Adipocyte (in vitro differentiated cells): ENCODE data around the gene ZBTB20.

Source experiments
- DNase-seq: peaks from one replicate; pipeline ENCODE4 v3.0.0-alpha.2; 2015; ENCODE audit warnings: low read depth
- H3K27me3 ChIP-seq: replicated peaks from 2 replicates; pipeline ENCODE4 v1.7.0; 2013; ENCODE audit warnings: mild to moderate bottlenecking, low read length, moderate library complexity; ENCODE audit not compliant: control insufficient read depth, insufficient read depth
- H3K36me3 ChIP-seq: 2 replicates; pipeline ENCODE4 v1.7.0; 2013; ENCODE audit warnings: low read length, mild to moderate bottlenecking, moderate library complexity; ENCODE audit not compliant: control insufficient read depth, insufficient read depth, severe bottlenecking
- H3K4me1 ChIP-seq: 2 replicates; pipeline ENCODE4 v1.7.0; 2013; ENCODE audit warnings: mild to moderate bottlenecking, low read length, moderate library complexity; ENCODE audit not compliant: control insufficient read depth, insufficient read depth
- H3K4me3 ChIP-seq: 2 replicates; pipeline ENCODE4 v1.7.0; 2013; ENCODE audit warnings: mild to moderate bottlenecking, low read length, moderate library complexity
- H3K9ac ChIP-seq: 2 replicates; pipeline ENCODE4 v1.7.0; 2013; ENCODE audit warnings: mild to moderate bottlenecking, low read length, moderate library complexity
- H3K9me3 ChIP-seq: 2 replicates; pipeline ENCODE4 v1.7.0; 2013; ENCODE audit warnings: mild to moderate bottlenecking, low read length, moderate library complexity; ENCODE audit not compliant: control insufficient read depth

Gene ZBTB20

GRCh38 chr3:114504941-114505628 is 642.0 kb downstream of the ZBTB20 start:
- Histone ChIP-seq H3K36me3 (no peaks in the 10 kb centered on the region), H3K4me1 (peaks cover 54% of the 10 kb centered on the region), H3K27me3 (no peaks in the 10 kb centered on the region), H3K4me3 (peak overlapping the region; percentile 14), H3K9ac (no peak overlapping the region), H3K9me3 (no peaks in the 10 kb centered on the region)
- DNase-seq = peak; percentile 19

- peaks cover 5% of the 10 kb centered on the region for H3K36me3 ChIP-seq
- H3K4me1 ChIP-seq = peaks cover 57% of the 10 kb centered on the region
- no peaks in the 10 kb centered on the region for H3K27me3 ChIP-seq
- H3K9ac ChIP-seq = no peak overlapping the region
- H3K9me3 ChIP-seq = no peaks in the 10 kb centered on the region
- H3K4me3 ChIP-seq = no peak overlapping the region
- DNase-seq = no peak
Observed at GRCh38 chr3:114502204-114502603, 644.9 kb downstream of the ZBTB20 start.

GRCh38 chr3:114499976-114500375 is 647.1 kb downstream of the ZBTB20 start:
- peaks cover 5% of the 10 kb centered on the region for H3K36me3 ChIP-seq
- H3K4me1 ChIP-seq = peaks cover 57% of the 10 kb centered on the region
- no peak overlapping the region for H3K9ac ChIP-seq
- no peak for DNase-seq
- H3K27me3 ChIP-seq = no peaks in the 10 kb centered on the region
- no peak overlapping the region for H3K4me3 ChIP-seq
- no peaks in the 10 kb centered on the region for H3K9me3 ChIP-seq

GRCh38 chr3:114498539-114499370 is 648.3 kb downstream of the ZBTB20 start:
- Histone ChIP-seq H3K36me3 (peaks cover 5% of the 10 kb centered on the region), H3K9ac (no peak overlapping the region), H3K27me3 (no peaks in the 10 kb centered on the region), H3K4me3 (no peak overlapping the region), H3K4me1 (peaks cover 55% of the 10 kb centered on the region), H3K9me3 (no peaks in the 10 kb centered on the region)
- peak; percentile 76 for DNase-seq

GRCh38 chr3:114496874-114497273 is 650.2 kb downstream of the ZBTB20 start:
- no peaks in the 10 kb centered on the region for H3K27me3 ChIP-seq
- no peaks in the 10 kb centered on the region for H3K9me3 ChIP-seq
- peak; percentile 80 for DNase-seq
- peak overlapping the region; percentile 45 for H3K4me3 ChIP-seq
- H3K9ac ChIP-seq = peak overlapping the region; percentile 71
- peaks cover 5% of the 10 kb centered on the region for H3K36me3 ChIP-seq
- H3K4me1 ChIP-seq = peaks cover 55% of the 10 kb centered on the region

- peaks cover 5% of the 10 kb centered on the region for H3K36me3 ChIP-seq
- H3K9ac ChIP-seq = peak overlapping the region; percentile 71
- H3K27me3 ChIP-seq = no peaks in the 10 kb centered on the region
- H3K4me3 ChIP-seq = peak overlapping the region; percentile 41
- H3K9me3 ChIP-seq = no peaks in the 10 kb centered on the region
- peak; percentile 63 for DNase-seq
- H3K4me1 ChIP-seq = peaks cover 55% of the 10 kb centered on the region
Observed at GRCh38 chr3:114496466-114496865, 650.6 kb downstream of the ZBTB20 start.

- no peaks in the 10 kb centered on the region for H3K27me3 ChIP-seq
- H3K4me3 ChIP-seq = peak overlapping the region; percentile 41
- no peaks in the 10 kb centered on the region for H3K9me3 ChIP-seq
- DNase-seq = peak; percentile 75
- peak overlapping the region; percentile 71 for H3K9ac ChIP-seq
- H3K4me1 ChIP-seq = peaks cover 55% of the 10 kb centered on the region
- H3K36me3 ChIP-seq = peaks cover 5% of the 10 kb centered on the region
Observed at GRCh38 chr3:114496021-114496434, 651.1 kb downstream of the ZBTB20 start.

GRCh38 chr3:114494498-114494897 is 652.6 kb downstream of the ZBTB20 start:
- DNase-seq = no peak
- H3K27me3 ChIP-seq = no peaks in the 10 kb centered on the region
- no peak overlapping the region for H3K4me3 ChIP-seq
- H3K36me3 ChIP-seq = peaks cover 5% of the 10 kb centered on the region
- H3K4me1 ChIP-seq = peaks cover 49% of the 10 kb centered on the region
- H3K9ac ChIP-seq = no peak overlapping the region
- H3K9me3 ChIP-seq = no peaks in the 10 kb centered on the region

- no peak overlapping the region for H3K9ac ChIP-seq
- no peak for DNase-seq
Observed at GRCh38 chr3:114490829-114491228, 656.3 kb downstream of the ZBTB20 start.

GRCh38 chr3:114487502-114487901 is 659.6 kb downstream of the ZBTB20 start:
- Histone ChIP-seq H3K9me3 (no peaks in the 10 kb centered on the region), H3K4me3 (no peak overlapping the region), H3K27me3 (no peaks in the 10 kb centered on the region), H3K9ac (no peak overlapping the region), H3K4me1 (peaks cover 20% of the 10 kb centered on the region), H3K36me3 (peaks cover 5% of the 10 kb centered on the region)
- no peak for DNase-seq

More at GRCh38 chr3:114490829-114491228, 656.3 kb downstream of the ZBTB20 start:
- no peak overlapping the region for H3K4me3 ChIP-seq
- peaks cover 17% of the 10 kb centered on the region for H3K4me1 ChIP-seq
- H3K36me3 ChIP-seq = peaks cover 5% of the 10 kb centered on the region
- H3K27me3 ChIP-seq = no peaks in the 10 kb centered on the region
- no peaks in the 10 kb centered on the region for H3K9me3 ChIP-seq

GRCh38 chr3:114484919-114485318 is 662.2 kb downstream of the ZBTB20 start:
- Histone ChIP-seq H3K9ac (no peak overlapping the region), H3K9me3 (no peaks in the 10 kb centered on the region), H3K27me3 (no peaks in the 10 kb centered on the region), H3K4me3 (no peak overlapping the region), H3K4me1 (peaks cover 34% of the 10 kb centered on the region), H3K36me3 (peaks cover 5% of the 10 kb centered on the region)
- no peak for DNase-seq
